ENCODE measurements around the gene ATP5MC2.
"Not testable (repeated sequence)": the region's sequence is repeated elsewhere in the genome, so short reads cannot be mapped to it uniquely, and the experiment has no call there.

The ATP5MC2 gene

GRCh38 chr12:53675701-53676607 is at the start of gene ATP5MC2:
ATP5MC2 (minus strand) TSS chr12:53676083; CDS start chr12:53672614, 3,469 bp downstream.
- Histone ChIP-seq H3K9me3 (ENCODE audit: control insufficient read depth, low read length) (no peaks in the 10 kb centered on the region), H3K9ac (ENCODE audit: low read length) (peak within 1 kb of the TSS; percentile 79), H3K4me1 (ENCODE audit: control insufficient read depth, insufficient read depth, low read length) (peaks cover 17% of the 10 kb centered on the region), H3K36me3 (ENCODE audit: control insufficient read depth, insufficient read depth, low read length) (no peaks in the 10 kb centered on the region), H3K4me3 (ENCODE audit: low read length) (peak within 1 kb of the TSS; percentile 81), H3K27me3 (ENCODE audit: control insufficient read depth, insufficient read depth, low read length) (no peaks in the 10 kb centered on the region)

GRCh38 chr12:53722450-53723041 is 46.7 kb upstream of the ATP5MC2 start:
- H3K36me3 ChIP-seq (ENCODE audit: control insufficient read depth, insufficient read depth, low read length) = no peaks in the 10 kb centered on the region
- no peaks in the 10 kb centered on the region for H3K4me1 ChIP-seq (ENCODE audit: control insufficient read depth, insufficient read depth, low read length)
- H3K9me3 ChIP-seq (ENCODE audit: control insufficient read depth, low read length) = no peaks in the 10 kb centered on the region

GRCh38 chr12:53720946-53721345 is 45.1 kb upstream of the ATP5MC2 start:
- Histone ChIP-seq H3K9ac (ENCODE audit: low read length) (no peak overlapping the region), H3K9me3 (ENCODE audit: control insufficient read depth, low read length) (no peaks in the 10 kb centered on the region), H3K27me3 (ENCODE audit: control insufficient read depth, insufficient read depth, low read length) (no peaks in the 10 kb centered on the region), H3K36me3 (ENCODE audit: control insufficient read depth, insufficient read depth, low read length) (peaks cover 3% of the 10 kb centered on the region), H3K4me3 (ENCODE audit: low read length) (no peak overlapping the region), H3K4me1 (ENCODE audit: control insufficient read depth, insufficient read depth, low read length) (no peaks in the 10 kb centered on the region)

More at GRCh38 chr12:53722450-53723041, 46.7 kb upstream of the ATP5MC2 start:
- Histone ChIP-seq H3K9ac (ENCODE audit: low read length) (no peak overlapping the region), H3K4me3 (ENCODE audit: low read length) (no peak overlapping the region), H3K27me3 (ENCODE audit: control insufficient read depth, insufficient read depth, low read length) (no peaks in the 10 kb centered on the region)

GRCh38 chr12:53719649-53720048 is 43.8 kb upstream of the ATP5MC2 start:
- Histone ChIP-seq H3K4me3 (ENCODE audit: low read length) (no peak overlapping the region), H3K36me3 (ENCODE audit: control insufficient read depth, insufficient read depth, low read length) (peaks cover 11% of the 10 kb centered on the region), H3K9me3 (ENCODE audit: control insufficient read depth, low read length) (no peaks in the 10 kb centered on the region), H3K4me1 (ENCODE audit: control insufficient read depth, insufficient read depth, low read length) (no peaks in the 10 kb centered on the region), H3K27me3 (ENCODE audit: control insufficient read depth, insufficient read depth, low read length) (no peaks in the 10 kb centered on the region), H3K9ac (ENCODE audit: low read length) (no peak overlapping the region)

GRCh38 chr12:53718567-53718966 is 42.7 kb upstream of the ATP5MC2 start:
- H3K4me1 ChIP-seq (ENCODE audit: control insufficient read depth, insufficient read depth, low read length); H3K4me3 ChIP-seq (ENCODE audit: low read length); H3K27me3 ChIP-seq (ENCODE audit: control insufficient read depth, insufficient read depth, low read length); H3K9me3 ChIP-seq (ENCODE audit: control insufficient read depth, low read length); H3K9ac ChIP-seq (ENCODE audit: low read length): not testable (repeated sequence)
- H3K36me3 ChIP-seq (ENCODE audit: control insufficient read depth, insufficient read depth, low read length) = peaks cover 21% of the 10 kb centered on the region

GRCh38 chr12:53717319-53717718 is 41.4 kb upstream of the ATP5MC2 start:
- Histone ChIP-seq H3K27me3 (ENCODE audit: control insufficient read depth, insufficient read depth, low read length) (no peaks in the 10 kb centered on the region), H3K9me3 (ENCODE audit: control insufficient read depth, low read length) (no peaks in the 10 kb centered on the region), H3K9ac (ENCODE audit: low read length) (no peak overlapping the region), H3K4me1 (ENCODE audit: control insufficient read depth, insufficient read depth, low read length) (no peaks in the 10 kb centered on the region), H3K4me3 (ENCODE audit: low read length) (no peak overlapping the region), H3K36me3 (ENCODE audit: control insufficient read depth, insufficient read depth, low read length) (peaks cover 30% of the 10 kb centered on the region)

- peaks cover 30% of the 10 kb centered on the region for H3K36me3 ChIP-seq (ENCODE audit: control insufficient read depth, insufficient read depth, low read length)
- no peaks in the 10 kb centered on the region for H3K9me3 ChIP-seq (ENCODE audit: control insufficient read depth, low read length)
- no peak overlapping the region for H3K4me3 ChIP-seq (ENCODE audit: low read length)
Observed at GRCh38 chr12:53714004-53714403, 38.1 kb upstream of the ATP5MC2 start.

DNA sequence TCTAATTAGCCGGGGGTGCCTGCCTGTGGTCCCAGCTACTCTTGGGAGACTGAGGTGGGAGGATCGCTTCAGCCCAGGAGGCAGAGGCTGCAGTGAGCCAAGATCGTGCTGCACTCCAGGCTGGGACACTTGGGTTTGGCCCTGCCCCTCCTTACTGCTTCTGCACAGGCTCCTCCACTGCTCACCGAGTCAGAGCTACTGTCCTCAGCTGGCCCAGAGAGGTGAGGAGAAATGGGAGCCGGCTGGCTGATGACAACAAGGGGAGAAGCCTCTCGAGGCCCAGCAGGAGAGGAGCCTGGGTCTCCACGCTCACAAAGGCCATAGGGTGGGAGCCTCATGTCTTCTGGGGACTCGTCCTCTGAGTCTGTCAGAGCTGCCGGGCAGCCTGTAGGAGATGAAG is 37.6 kb upstream of the ATP5MC2 start:
- no peaks in the 10 kb centered on the region for H3K4me1 ChIP-seq (ENCODE audit: control insufficient read depth, insufficient read depth, low read length)
- peaks cover 30% of the 10 kb centered on the region for H3K36me3 ChIP-seq (ENCODE audit: control insufficient read depth, insufficient read depth, low read length)
- H3K4me3 ChIP-seq (ENCODE audit: low read length) = no peak overlapping the region
- H3K9me3 ChIP-seq (ENCODE audit: control insufficient read depth, low read length) = no peaks in the 10 kb centered on the region
- peaks cover 5% of the 10 kb centered on the region for H3K27me3 ChIP-seq (ENCODE audit: control insufficient read depth, insufficient read depth, low read length)
- H3K9ac ChIP-seq (ENCODE audit: low read length) = no peak overlapping the region

More at GRCh38 chr12:53714004-53714403, 38.1 kb upstream of the ATP5MC2 start:
- Histone ChIP-seq H3K9ac (ENCODE audit: low read length) (no peak overlapping the region), H3K27me3 (ENCODE audit: control insufficient read depth, insufficient read depth, low read length) (peaks cover under 1% of the 10 kb centered on the region), H3K4me1 (ENCODE audit: control insufficient read depth, insufficient read depth, low read length) (no peaks in the 10 kb centered on the region)

GRCh38 chr12:53712059-53712643 is 36.3 kb upstream of the ATP5MC2 start:
- no peaks in the 10 kb centered on the region for H3K4me1 ChIP-seq (ENCODE audit: control insufficient read depth, insufficient read depth, low read length)

DNA sequence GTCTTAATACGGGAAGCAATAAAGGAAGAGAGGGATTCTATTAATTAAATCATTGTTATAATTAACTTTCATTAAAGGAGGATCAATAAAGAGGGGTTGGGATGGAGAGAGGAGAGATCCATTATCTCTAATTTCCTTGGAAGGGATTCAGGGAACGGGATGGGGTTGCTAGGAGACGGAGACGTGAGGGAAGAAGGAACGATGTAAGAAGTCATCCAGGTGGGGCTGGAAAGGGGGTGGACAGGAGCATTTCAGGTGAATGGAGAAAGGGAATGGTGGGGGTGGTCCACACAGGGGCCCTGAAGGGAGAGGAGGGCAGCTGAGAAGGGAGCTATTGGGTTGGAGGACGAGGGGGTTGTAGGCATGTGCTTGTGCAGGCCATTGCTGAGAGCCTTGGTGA is 34.2 kb upstream of the ATP5MC2 start:
- Histone ChIP-seq H3K9me3 (ENCODE audit: control insufficient read depth, low read length) (no peaks in the 10 kb centered on the region), H3K4me1 (ENCODE audit: control insufficient read depth, insufficient read depth, low read length) (no peaks in the 10 kb centered on the region), H3K27me3 (ENCODE audit: control insufficient read depth, insufficient read depth, low read length) (peaks cover 18% of the 10 kb centered on the region), H3K4me3 (ENCODE audit: low read length) (no peak overlapping the region), H3K9ac (ENCODE audit: low read length) (no peak overlapping the region), H3K36me3 (ENCODE audit: control insufficient read depth, insufficient read depth, low read length) (peaks cover 23% of the 10 kb centered on the region)

More at GRCh38 chr12:53712059-53712643, 36.3 kb upstream of the ATP5MC2 start:
- Histone ChIP-seq H3K4me3 (ENCODE audit: low read length) (no peak overlapping the region), H3K9me3 (ENCODE audit: control insufficient read depth, low read length) (no peaks in the 10 kb centered on the region), H3K27me3 (ENCODE audit: control insufficient read depth, insufficient read depth, low read length) (peaks cover 15% of the 10 kb centered on the region), H3K36me3 (ENCODE audit: control insufficient read depth, insufficient read depth, low read length) (peaks cover 30% of the 10 kb centered on the region), H3K9ac (ENCODE audit: low read length) (no peak overlapping the region)

- H3K9ac ChIP-seq (ENCODE audit: low read length) = no peak overlapping the region
- H3K4me3 ChIP-seq (ENCODE audit: low read length) = no peak overlapping the region
- H3K27me3 ChIP-seq (ENCODE audit: control insufficient read depth, insufficient read depth, low read length) = peaks cover 19% of the 10 kb centered on the region
- no peaks in the 10 kb centered on the region for H3K9me3 ChIP-seq (ENCODE audit: control insufficient read depth, low read length)
- H3K36me3 ChIP-seq (ENCODE audit: control insufficient read depth, insufficient read depth, low read length) = peaks cover 19% of the 10 kb centered on the region
- no peaks in the 10 kb centered on the region for H3K4me1 ChIP-seq (ENCODE audit: control insufficient read depth, insufficient read depth, low read length)
Observed at GRCh38 chr12:53709671-53710070, 33.8 kb upstream of the ATP5MC2 start.

DNA sequence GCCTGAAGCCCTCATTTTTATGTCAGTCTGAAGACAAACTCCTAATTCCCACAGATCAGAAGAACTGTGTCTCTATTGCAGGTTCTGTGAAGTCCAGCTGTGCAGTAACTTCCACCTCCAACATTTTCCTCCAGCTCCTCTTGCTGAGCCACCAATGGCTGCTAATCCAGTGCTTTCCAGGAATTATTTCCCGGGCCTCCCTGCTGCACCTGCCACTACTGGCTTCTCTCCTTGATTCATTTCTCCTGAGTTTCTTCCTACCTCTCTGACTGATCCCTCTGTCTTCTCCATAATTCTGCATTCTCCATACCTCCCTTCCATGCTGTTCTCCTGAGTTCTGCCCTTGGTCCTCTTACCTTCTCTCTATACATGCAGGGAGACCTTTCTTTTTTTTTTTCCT is 30.2 kb upstream of the ATP5MC2 start:
- Histone ChIP-seq H3K9me3 (ENCODE audit: control insufficient read depth, low read length) (no peaks in the 10 kb centered on the region), H3K4me3 (ENCODE audit: low read length) (no peak overlapping the region), H3K36me3 (ENCODE audit: control insufficient read depth, insufficient read depth, low read length) (no peaks in the 10 kb centered on the region), H3K9ac (ENCODE audit: low read length) (no peak overlapping the region), H3K4me1 (ENCODE audit: control insufficient read depth, insufficient read depth, low read length) (no peaks in the 10 kb centered on the region), H3K27me3 (ENCODE audit: control insufficient read depth, insufficient read depth, low read length) (peaks cover 52% of the 10 kb centered on the region)
